Suprapubic skin (tissue), 3 donors: Measurements from ENCODE around the gene RGPD5.
"Not testable (repeated sequence)": the region's sequence is repeated elsewhere in the genome, so short reads cannot be mapped to it uniquely, and the experiment has no call there.

Source experiments
- CTCF ChIP-seq, 2 donors: fragments of 200-600 bp in 1 of 2; fragments of 450-650 bp in 1 of 2; sonication (generic) in 1 of 2; IDR thresholded peaks; one replicate each; pipeline ENCODE4 v1.5.1; 2016 to 2019; ENCODE audit warnings: antibody characterized with exemption in 2 of 2, mild to moderate bottlenecking in 1 of 2, moderate library complexity in 1 of 2
- EP300 ChIP-seq: sonication (generic); formaldehyde crosslinking; IDR thresholded peaks from one replicate; pipeline ENCODE4 v1.6.1; 2017; ENCODE audit warnings: antibody characterized with exemption
- POLR2A ChIP-seq, 2 donors: fragments of 450-650 bp; IDR thresholded peaks; one replicate each; pipeline ENCODE4 v1.6.1; 2017; ENCODE audit warnings: antibody characterized with exemption in 2 of 2, mild to moderate bottlenecking in 2 of 2, moderate library complexity in 2 of 2

- TF ChIP-seq POLR2A (IDR thresholded peaks at IDR 0.05); CTCF (IDR thresholded peaks at IDR 0.05); EP300: not testable (repeated sequence)
Measured at GRCh38 chr2:109766074-109766473, 28.0 kb upstream of the RGPD5 start.
